GM10266 (cell line): ENCODE data around the gene LSAMP.
A peak's percentile ranks its signal among the peaks of the same experiment; 100 is the strongest.

Source experiments
- DNase-seq: peaks from one replicate; pipeline ENCODE4 v3.0.0; 2012; ENCODE audit errors: extremely low spot score
- TF ChIP-seq, protein P1 (sequence below): IDR thresholded peaks from 2 replicates; pipeline ENCODE4 v1.5.1; 2012; ENCODE audit warnings: mild to moderate bottlenecking, low read depth; ENCODE audit not compliant: control insufficient read depth, insufficient read depth; ENCODE audit errors: missing control alignments

LSAMP gene

DNA sequence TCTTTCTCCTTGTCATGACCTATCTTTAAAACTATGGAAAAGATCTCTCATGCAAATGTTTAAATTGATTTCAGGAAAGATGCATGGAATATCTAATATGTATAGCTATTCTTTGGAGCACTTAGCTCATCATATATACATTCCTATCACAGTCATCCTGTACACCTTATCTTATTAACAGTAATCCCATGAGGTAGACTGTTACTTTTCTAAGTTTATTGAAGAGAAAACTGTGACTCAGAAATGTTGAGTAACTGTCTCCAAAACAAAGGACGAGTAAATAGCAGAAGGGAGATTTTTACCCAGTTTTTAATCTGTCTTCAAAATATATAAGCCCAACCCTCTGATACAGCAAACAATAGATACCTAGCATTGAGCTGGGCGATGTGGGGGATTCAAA, 513.7 kb downstream of the LSAMP start:
- DNase-seq = no peak
- TF ChIP-seq, protein P1, sequence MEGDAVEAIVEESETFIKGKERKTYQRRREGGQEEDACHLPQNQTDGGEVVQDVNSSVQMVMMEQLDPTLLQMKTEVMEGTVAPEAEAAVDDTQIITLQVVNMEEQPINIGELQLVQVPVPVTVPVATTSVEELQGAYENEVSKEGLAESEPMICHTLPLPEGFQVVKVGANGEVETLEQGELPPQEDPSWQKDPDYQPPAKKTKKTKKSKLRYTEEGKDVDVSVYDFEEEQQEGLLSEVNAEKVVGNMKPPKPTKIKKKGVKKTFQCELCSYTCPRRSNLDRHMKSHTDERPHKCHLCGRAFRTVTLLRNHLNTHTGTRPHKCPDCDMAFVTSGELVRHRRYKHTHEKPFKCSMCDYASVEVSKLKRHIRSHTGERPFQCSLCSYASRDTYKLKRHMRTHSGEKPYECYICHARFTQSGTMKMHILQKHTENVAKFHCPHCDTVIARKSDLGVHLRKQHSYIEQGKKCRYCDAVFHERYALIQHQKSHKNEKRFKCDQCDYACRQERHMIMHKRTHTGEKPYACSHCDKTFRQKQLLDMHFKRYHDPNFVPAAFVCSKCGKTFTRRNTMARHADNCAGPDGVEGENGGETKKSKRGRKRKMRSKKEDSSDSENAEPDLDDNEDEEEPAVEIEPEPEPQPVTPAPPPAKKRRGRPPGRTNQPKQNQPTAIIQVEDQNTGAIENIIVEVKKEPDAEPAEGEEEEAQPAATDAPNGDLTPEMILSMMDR = no peak

DNA sequence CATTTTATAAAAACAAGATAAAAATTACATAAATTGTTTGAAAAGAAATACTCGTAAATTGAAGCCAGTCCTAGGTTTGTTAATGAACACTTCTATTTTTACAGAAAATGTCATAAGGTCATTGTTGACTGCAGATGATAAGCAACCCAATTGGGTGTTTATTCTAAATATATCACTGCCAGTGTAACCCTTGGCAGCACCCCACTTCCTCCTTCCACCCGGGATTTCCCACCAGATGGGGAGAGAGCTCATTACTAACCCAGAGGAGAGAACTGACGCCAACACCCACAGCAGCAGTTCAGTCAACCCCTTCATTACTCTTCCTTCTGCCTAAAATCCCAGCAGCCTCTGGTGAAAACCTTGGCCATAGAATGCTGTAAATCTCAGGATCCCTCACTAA, 514.4 kb downstream of the LSAMP start:
- no peak for DNase-seq
- TF ChIP-seq, protein P1 = no peak

DNA sequence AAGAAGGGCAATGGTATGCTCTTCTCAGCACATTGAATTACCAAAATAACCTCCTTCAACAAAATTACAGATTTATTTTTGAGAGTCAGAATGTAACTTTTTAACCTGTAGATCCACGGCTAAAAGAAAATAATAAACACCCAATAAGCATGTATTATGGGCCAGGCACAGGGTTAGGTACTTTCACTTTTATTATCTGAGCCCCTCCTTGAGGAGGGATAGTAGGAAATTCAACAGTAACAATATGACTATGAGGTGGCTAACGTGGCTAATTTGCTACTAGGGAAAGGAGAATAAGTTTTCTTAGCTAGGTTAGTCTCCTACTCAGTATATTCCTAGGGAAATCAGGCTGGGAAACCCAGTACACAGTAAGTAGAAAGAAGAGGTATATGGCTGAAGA, 515.1 kb downstream of the LSAMP start:
- no peak for DNase-seq
- TF ChIP-seq, protein P1 = no peak

DNA sequence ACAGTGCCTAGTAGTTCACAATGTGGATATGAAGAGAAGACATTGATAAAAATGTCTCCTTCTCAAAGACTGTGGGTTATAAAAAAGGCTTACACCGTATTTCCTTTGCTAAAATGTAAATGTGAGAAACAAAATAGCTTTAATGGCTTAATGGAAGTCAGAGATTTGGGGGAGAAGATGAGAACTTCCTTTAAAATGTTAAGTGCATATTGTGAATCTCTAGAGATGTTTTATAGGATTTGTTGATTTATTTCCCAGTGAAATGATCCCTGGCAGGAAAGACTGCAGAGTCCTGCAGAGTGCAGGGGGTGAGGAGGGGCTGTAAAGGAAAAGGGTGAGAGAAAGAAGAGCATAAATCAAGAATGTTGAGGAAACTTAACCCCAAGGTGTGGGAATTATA, 516.9 kb downstream of the LSAMP start:
- TF ChIP-seq, protein P1 = no peak
- DNase-seq = no peak

DNA sequence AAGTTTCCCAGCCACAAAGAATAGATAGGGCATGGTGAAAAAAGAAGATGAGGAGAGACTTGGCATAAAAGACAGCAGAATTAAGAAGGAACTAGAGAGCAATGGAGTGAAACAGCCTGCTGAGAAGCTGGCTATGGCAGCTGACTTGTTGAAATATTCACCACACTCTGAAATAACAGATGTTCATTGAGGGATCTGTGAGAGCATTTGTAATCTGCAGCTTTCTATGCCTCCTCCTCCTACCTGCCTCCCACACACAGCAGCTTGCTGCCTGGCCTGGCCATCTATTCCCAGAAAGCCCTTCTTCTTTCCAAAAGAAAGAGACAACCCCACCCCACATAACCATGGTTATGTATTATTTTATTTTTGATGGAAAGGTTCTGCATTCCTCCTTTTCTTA, 518.1 kb downstream of the LSAMP start:
- TF ChIP-seq, protein P1 = no peak
- DNase-seq = no peak

DNA sequence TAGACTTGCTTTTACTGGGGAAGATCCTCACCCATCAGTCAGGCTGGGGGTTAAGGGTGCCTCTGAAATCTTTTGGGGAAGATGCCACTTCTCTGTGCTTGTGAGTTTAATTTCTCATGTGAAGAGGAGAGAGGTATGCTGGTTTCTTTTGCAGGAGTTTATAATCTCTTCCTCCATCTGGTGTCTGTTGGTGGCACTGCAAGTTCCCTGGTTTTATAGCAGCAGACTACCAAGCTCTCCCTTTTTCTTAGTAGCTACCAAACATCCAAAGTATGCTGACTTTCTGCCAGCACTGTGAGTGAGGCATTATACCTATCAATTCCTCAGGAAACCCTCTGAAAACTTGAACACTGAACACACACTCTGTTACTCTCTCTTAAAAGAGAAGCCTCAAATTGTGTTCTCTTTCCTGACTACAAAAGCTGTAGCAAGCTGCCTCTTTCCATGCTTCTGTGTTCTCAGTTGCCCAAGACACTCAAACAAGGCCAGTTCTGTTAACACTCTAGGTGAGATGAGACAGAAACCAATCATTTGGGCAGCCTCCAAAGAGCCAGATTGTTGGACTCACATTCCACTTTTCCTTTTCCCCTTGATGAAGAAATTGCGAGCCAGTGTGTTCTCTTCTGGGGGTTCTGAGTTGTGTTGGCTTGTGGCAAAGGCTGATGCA, 522.5 kb downstream of the LSAMP start:
- no peak for DNase-seq
- TF ChIP-seq, protein P1 = peak; percentile 3

DNA sequence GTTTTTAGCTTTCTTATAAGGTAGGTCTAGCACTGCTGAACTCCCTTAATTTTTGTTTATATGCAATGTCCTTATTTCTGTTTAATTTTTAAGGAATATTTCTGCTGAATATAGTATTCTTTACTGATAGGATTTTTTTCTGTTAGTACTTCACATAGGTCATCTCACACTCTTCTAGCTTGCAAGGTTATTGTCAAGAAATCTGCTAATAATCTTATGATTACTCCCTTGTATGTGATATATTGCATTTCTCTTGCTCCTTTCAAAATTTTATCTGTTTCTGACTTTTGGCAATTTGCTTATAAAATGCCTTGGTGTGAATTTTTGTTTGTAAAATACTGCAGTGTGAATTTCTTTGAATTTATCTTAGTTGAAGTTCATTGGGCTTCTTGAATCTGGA, 523.6 kb downstream of the LSAMP start:
- no peak for DNase-seq
- TF ChIP-seq, protein P1 = no peak
